ENCODE measurements around the gene P3H1.

Gene P3H1

GRCh38 chr1:42740851-42741580, 25.8 kb downstream of the P3H1 start:
- no peak overlapping the region for H3K9ac ChIP-seq (ENCODE audit: low read length)
- no peaks in the 10 kb centered on the region for H3K27me3 ChIP-seq (ENCODE audit: control insufficient read depth, insufficient read depth, low read length)
- H3K36me3 ChIP-seq (ENCODE audit: control insufficient read depth, insufficient read depth, low read length): no peaks in the 10 kb centered on the region
- H3K4me3 ChIP-seq (ENCODE audit: low read length): no peak overlapping the region
- H3K4me1 ChIP-seq (ENCODE audit: control insufficient read depth, insufficient read depth, low read length): peaks cover 15% of the 10 kb centered on the region
- no peaks in the 10 kb centered on the region for H3K9me3 ChIP-seq (ENCODE audit: control insufficient read depth, low read length)

- H3K4me1 ChIP-seq (ENCODE audit: control insufficient read depth, insufficient read depth, low read length): peaks cover 22% of the 10 kb centered on the region
- H3K27me3 ChIP-seq (ENCODE audit: control insufficient read depth, insufficient read depth, low read length): no peaks in the 10 kb centered on the region
- H3K9ac ChIP-seq (ENCODE audit: low read length): no peak within 1 kb of the TSS
- H3K36me3 ChIP-seq (ENCODE audit: control insufficient read depth, insufficient read depth, low read length): no peaks in the 10 kb centered on the region
- H3K4me3 ChIP-seq (ENCODE audit: low read length): no peak within 1 kb of the TSS
- no peaks in the 10 kb centered on the region for H3K9me3 ChIP-seq (ENCODE audit: control insufficient read depth, low read length)
Observed at GRCh38 chr1:42739753-42740700, 26.8 kb downstream of the P3H1 start, which contains the start of gene CLDN19. Gene CLDN19 (minus strand): TSS chr1:42740236. CDS start chr1:42740063, 173 bp downstream.

- Histone ChIP-seq H3K9me3 (ENCODE audit: control insufficient read depth, low read length) (no peaks in the 10 kb centered on the region), H3K4me3 (ENCODE audit: low read length) (no peak overlapping the region), H3K4me1 (ENCODE audit: control insufficient read depth, insufficient read depth, low read length) (peaks cover 22% of the 10 kb centered on the region), H3K9ac (ENCODE audit: low read length) (no peak overlapping the region), H3K36me3 (ENCODE audit: control insufficient read depth, insufficient read depth, low read length) (no peaks in the 10 kb centered on the region), H3K27me3 (ENCODE audit: control insufficient read depth, insufficient read depth, low read length) (no peaks in the 10 kb centered on the region)
Observed at GRCh38 chr1:42738678-42739226, 28.1 kb downstream of the P3H1 start.

- H3K36me3 ChIP-seq (ENCODE audit: control insufficient read depth, insufficient read depth, low read length): no peaks in the 10 kb centered on the region
- no peak overlapping the region for H3K4me3 ChIP-seq (ENCODE audit: low read length)
- H3K4me1 ChIP-seq (ENCODE audit: control insufficient read depth, insufficient read depth, low read length): peaks cover 22% of the 10 kb centered on the region
- no peak overlapping the region for H3K9ac ChIP-seq (ENCODE audit: low read length)
- H3K9me3 ChIP-seq (ENCODE audit: control insufficient read depth, low read length): no peaks in the 10 kb centered on the region
- no peaks in the 10 kb centered on the region for H3K27me3 ChIP-seq (ENCODE audit: control insufficient read depth, insufficient read depth, low read length)
Observed at GRCh38 chr1:42737986-42738677, 28.7 kb downstream of the P3H1 start.

GRCh38 chr1:42737257-42737656, 29.6 kb downstream of the P3H1 start:
- Histone ChIP-seq H3K27me3 (ENCODE audit: control insufficient read depth, insufficient read depth, low read length) (no peaks in the 10 kb centered on the region), H3K4me1 (ENCODE audit: control insufficient read depth, insufficient read depth, low read length) (peaks cover 22% of the 10 kb centered on the region), H3K36me3 (ENCODE audit: control insufficient read depth, insufficient read depth, low read length) (no peaks in the 10 kb centered on the region), H3K4me3 (ENCODE audit: low read length) (no peak overlapping the region), H3K9ac (ENCODE audit: low read length) (no peak overlapping the region), H3K9me3 (ENCODE audit: control insufficient read depth, low read length) (no peaks in the 10 kb centered on the region)

- H3K4me3 ChIP-seq (ENCODE audit: low read length): no peak overlapping the region
- H3K9ac ChIP-seq (ENCODE audit: low read length): no peak overlapping the region
- H3K36me3 ChIP-seq (ENCODE audit: control insufficient read depth, insufficient read depth, low read length): no peaks in the 10 kb centered on the region
- H3K9me3 ChIP-seq (ENCODE audit: control insufficient read depth, low read length): no peaks in the 10 kb centered on the region
- H3K4me1 ChIP-seq (ENCODE audit: control insufficient read depth, insufficient read depth, low read length): peaks cover 22% of the 10 kb centered on the region
- H3K27me3 ChIP-seq (ENCODE audit: control insufficient read depth, insufficient read depth, low read length): no peaks in the 10 kb centered on the region
Observed at GRCh38 chr1:42736571-42737200, 30.1 kb downstream of the P3H1 start.

GRCh38 chr1:42736152-42736551, 30.7 kb downstream of the P3H1 start:
- peaks cover 22% of the 10 kb centered on the region for H3K4me1 ChIP-seq (ENCODE audit: control insufficient read depth, insufficient read depth, low read length)
- no peak overlapping the region for H3K4me3 ChIP-seq (ENCODE audit: low read length)
- H3K36me3 ChIP-seq (ENCODE audit: control insufficient read depth, insufficient read depth, low read length): no peaks in the 10 kb centered on the region
- no peaks in the 10 kb centered on the region for H3K9me3 ChIP-seq (ENCODE audit: control insufficient read depth, low read length)
- H3K9ac ChIP-seq (ENCODE audit: low read length): no peak overlapping the region
- no peaks in the 10 kb centered on the region for H3K27me3 ChIP-seq (ENCODE audit: control insufficient read depth, insufficient read depth, low read length)

- Histone ChIP-seq H3K36me3 (ENCODE audit: control insufficient read depth, insufficient read depth, low read length) (no peaks in the 10 kb centered on the region), H3K27me3 (ENCODE audit: control insufficient read depth, insufficient read depth, low read length) (no peaks in the 10 kb centered on the region), H3K4me1 (ENCODE audit: control insufficient read depth, insufficient read depth, low read length) (peaks cover 22% of the 10 kb centered on the region), H3K9ac (ENCODE audit: low read length) (no peak overlapping the region), H3K9me3 (ENCODE audit: control insufficient read depth, low read length) (no peaks in the 10 kb centered on the region), H3K4me3 (ENCODE audit: low read length) (no peak overlapping the region)
Observed at GRCh38 chr1:42735477-42736105, 31.2 kb downstream of the P3H1 start.

- no peaks in the 10 kb centered on the region for H3K9me3 ChIP-seq (ENCODE audit: control insufficient read depth, low read length)
- H3K4me3 ChIP-seq (ENCODE audit: low read length): no peak overlapping the region
- H3K36me3 ChIP-seq (ENCODE audit: control insufficient read depth, insufficient read depth, low read length): no peaks in the 10 kb centered on the region
- H3K27me3 ChIP-seq (ENCODE audit: control insufficient read depth, insufficient read depth, low read length): no peaks in the 10 kb centered on the region
- H3K4me1 ChIP-seq (ENCODE audit: control insufficient read depth, insufficient read depth, low read length): peaks cover 18% of the 10 kb centered on the region
- H3K9ac ChIP-seq (ENCODE audit: low read length): no peak overlapping the region
Observed at GRCh38 chr1:42735056-42735455, 31.8 kb downstream of the P3H1 start.

- H3K4me3 ChIP-seq (ENCODE audit: low read length): no peak overlapping the region
- H3K4me1 ChIP-seq (ENCODE audit: control insufficient read depth, insufficient read depth, low read length): peaks cover 18% of the 10 kb centered on the region
- no peak overlapping the region for H3K9ac ChIP-seq (ENCODE audit: low read length)
- H3K9me3 ChIP-seq (ENCODE audit: control insufficient read depth, low read length): no peaks in the 10 kb centered on the region
- H3K36me3 ChIP-seq (ENCODE audit: control insufficient read depth, insufficient read depth, low read length): no peaks in the 10 kb centered on the region
- H3K27me3 ChIP-seq (ENCODE audit: control insufficient read depth, insufficient read depth, low read length): no peaks in the 10 kb centered on the region
Observed at GRCh38 chr1:42734201-42735035, 32.4 kb downstream of the P3H1 start.

Measured in mucosa of stomach (tissue), 1 donor.